ENCODE measurements around the gene LRP11. TPM values are rescaled to one million over a fixed set of nuclear protein-coding genes. Genes with fewer than 3 reads are reported as not detected.

Gene LRP11
- total RNA-seq, 1 donor from 2014 or later, result 129 TPM

DNA sequence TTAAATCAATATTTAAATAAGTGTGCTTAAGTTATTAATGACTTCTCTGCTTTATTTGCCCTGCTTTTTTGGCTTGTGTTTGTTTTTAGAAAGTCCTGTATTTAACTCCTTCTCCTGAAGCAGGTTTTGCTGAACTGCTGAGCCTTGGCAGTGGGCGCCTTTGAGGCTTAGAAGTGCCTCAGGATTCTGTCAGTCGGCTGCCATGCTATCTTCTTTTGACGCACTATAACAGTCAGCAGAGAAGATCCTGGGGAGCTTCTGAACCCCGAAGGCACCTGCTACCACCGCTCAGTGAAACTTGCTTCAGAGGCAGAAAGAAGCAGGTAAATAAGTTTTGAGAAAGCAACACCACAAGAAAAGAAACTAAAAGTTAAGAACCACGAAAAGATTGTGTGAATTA lies 92.2 kb downstream of the LRP11 start:
- Histone ChIP-seq H3K4me3 (ENCODE audit: low read depth, low read length) (no peak overlapping the region), H3K27me3 (ENCODE audit: control insufficient read depth, insufficient read depth, low read length) (no peaks in the 10 kb centered on the region), H3K36me3 (ENCODE audit: control insufficient read depth, insufficient read depth, low read length) (peaks cover 1% of the 10 kb centered on the region)
- DNase-seq (ENCODE audit: low read depth) (no peak), FAIRE-seq (no peak)
- no peak for TF ChIP-seq CTCF (IDR thresholded peaks at IDR 0.05; ENCODE audit: insufficient read depth, low read length, severe bottlenecking)

- H3K36me3 ChIP-seq (ENCODE audit: control insufficient read depth, insufficient read depth, low read length), result peaks cover 1% of the 10 kb centered on the region
Observed at GRCh38 chr6:149771185-149771584, 93.0 kb downstream of the LRP11 start.

GRCh38 chr6:149769676-149770075 lies 94.5 kb downstream of the LRP11 start:
- DNase-seq (ENCODE audit: low read depth) (no peak), FAIRE-seq (no peak)
- Histone ChIP-seq H3K36me3 (ENCODE audit: control insufficient read depth, insufficient read depth, low read length) (peaks cover 1% of the 10 kb centered on the region), H3K4me3 (ENCODE audit: low read depth, low read length) (no peak overlapping the region), H3K27me3 (ENCODE audit: control insufficient read depth, insufficient read depth, low read length) (no peaks in the 10 kb centered on the region)
- TF ChIP-seq CTCF (IDR thresholded peaks at IDR 0.05; ENCODE audit: insufficient read depth, low read length, severe bottlenecking), result no peak

More at GRCh38 chr6:149771185-149771584, 93.0 kb downstream of the LRP11 start:
- no peak for TF ChIP-seq CTCF (IDR thresholded peaks at IDR 0.05; ENCODE audit: insufficient read depth, low read length, severe bottlenecking)
- no peak for FAIRE-seq
- no peak overlapping the region for H3K4me3 ChIP-seq (ENCODE audit: low read depth, low read length)
- no peaks in the 10 kb centered on the region for H3K27me3 ChIP-seq (ENCODE audit: control insufficient read depth, insufficient read depth, low read length)
- DNase-seq (ENCODE audit: low read depth), result no peak

Other genes with a start within 250 kb of the LRP11 start
- 30.0 and 37.6 TPM in 2 replicates for gene KATNA1, start 215.6 kb downstream of the LRP11 start, total RNA-seq
- 6.3 and 6.8 TPM in 2 replicates for gene LATS1, start 146.3 kb downstream of the LRP11 start, total RNA-seq
- 13.2 and 15.7 TPM in 2 replicates for gene NUP43, start 117.8 kb downstream of the LRP11 start, total RNA-seq
- 124 and 159 TPM in 2 replicates for gene PCMT1, start 114.6 kb downstream of the LRP11 start, total RNA-seq
- gene RAET1E, start 33.8 kb upstream of the LRP11 start, total RNA-seq, result 19.0 and 35.1 TPM in 2 replicates
- 26.6 and 45.0 TPM in 2 replicates for gene RAET1G, start 58.8 kb upstream of the LRP11 start, total RNA-seq
- 2.4 and 12.2 TPM in 2 replicates for gene ULBP2, start 77.7 kb upstream of the LRP11 start, total RNA-seq
- 1.1 and 4.1 TPM in 2 replicates for gene ULBP1, start 99.6 kb upstream of the LRP11 start, total RNA-seq
- 0.79 and 20.4 TPM in 2 replicates for gene RAET1L, start 161.2 kb upstream of the LRP11 start, total RNA-seq
- gene ULBP3, start 204.8 kb upstream of the LRP11 start, total RNA-seq, result 5.6 and 11.1 TPM in 2 replicates